ENCODE measurements around the gene TOP2A.

- TF ChIP-seq CTCF (IDR thresholded peaks at IDR 0.05), result no peak
- no peak for TF ChIP-seq POLR2A (IDR thresholded peaks at IDR 0.05)
Measured at GRCh38 chr17:40417258-40417608, 463 bp downstream of the TOP2A start.
